Parathyroid adenoma (tissue), 2 donors: ENCODE data around the gene NMBR.
"Not testable (repeated sequence)": the region's sequence is repeated elsewhere in the genome, so short reads cannot be mapped to it uniquely, and the experiment has no call there.

Source experiments
- H2AFZ ChIP-seq: fragments of 300-600 bp; sonication (generic); one replicate; pipeline ENCODE4 v1.7.0; 2017; ENCODE audit warnings: antibody characterized with exemption, mild to moderate bottlenecking
- H3K27ac ChIP-seq: fragments of 300-600 bp; sonication (generic); one replicate; pipeline ENCODE4 v1.7.0; 2017
- H3K27me3 ChIP-seq: fragments of 300-600 bp; sonication (generic); one replicate; pipeline ENCODE4 v1.7.0; 2017; ENCODE audit warnings: low read length; ENCODE audit not compliant: control insufficient read depth, insufficient read depth
- H3K36me3 ChIP-seq: fragments of 300-600 bp; sonication (generic); one replicate; pipeline ENCODE4 v1.7.0; 2017; ENCODE audit warnings: low read length; ENCODE audit not compliant: control insufficient read depth, insufficient read depth
- H3K4me1 ChIP-seq: fragments of 300-600 bp; sonication (generic); one replicate; pipeline ENCODE4 v1.7.0; 2017; ENCODE audit warnings: control low read depth
- H3K4me2 ChIP-seq: fragments of 300-600 bp; sonication (generic); one replicate; pipeline ENCODE4 v1.7.0; 2017; ENCODE audit warnings: low read length
- H3K4me3 ChIP-seq: fragments of 300-600 bp; sonication (generic); one replicate; pipeline ENCODE4 v1.7.0; 2017; ENCODE audit warnings: low read depth, low read length
- H3K79me2 ChIP-seq: fragments of 300-600 bp; sonication (generic); one replicate; pipeline ENCODE4 v1.7.0; 2017; ENCODE audit warnings: control low read depth
- H3K9ac ChIP-seq: fragments of 300-600 bp; sonication (generic); one replicate; pipeline ENCODE4 v1.7.0; 2017; ENCODE audit warnings: mild to moderate bottlenecking
- H3K9me3 ChIP-seq: fragments of 300-600 bp; sonication (generic); one replicate; pipeline ENCODE4 v1.7.0; 2017; ENCODE audit warnings: low read length; ENCODE audit not compliant: control insufficient read depth
- CTCF ChIP-seq: fragments of 300-600 bp; sonication (generic); IDR thresholded peaks from one replicate; pipeline ENCODE4 v1.7.0; 2017; ENCODE audit warnings: antibody characterized with exemption, mild to moderate bottlenecking
- donor health status: primary hyperparathyroidism.

Gene NMBR

GRCh38 chr6:142189057-142189456 is 42.1 kb upstream of the NMBR start:
- Histone ChIP-seq H3K9ac (no peak overlapping the region), H2AFZ (no peak overlapping the region), H3K4me2 (no peak overlapping the region), H3K36me3 (no peaks in the 10 kb centered on the region), H3K27ac (no peak overlapping the region), H3K4me1 (peaks cover 4% of the 10 kb centered on the region), H3K9me3 (no peaks in the 10 kb centered on the region), H3K27me3 (no peaks in the 10 kb centered on the region), H3K4me3 (no peak overlapping the region), H3K79me2 (peaks cover 4% of the 10 kb centered on the region)
- TF ChIP-seq CTCF, result no peak

GRCh38 chr6:142188341-142188740 is 41.4 kb upstream of the NMBR start:
- H3K36me3 ChIP-seq, H3K4me3 ChIP-seq, H3K9ac ChIP-seq, H3K4me2 ChIP-seq, H3K4me1 ChIP-seq, H3K79me2 ChIP-seq, H2AFZ ChIP-seq, H3K27me3 ChIP-seq, H3K27ac ChIP-seq, H3K9me3 ChIP-seq: not testable (repeated sequence)

DNA sequence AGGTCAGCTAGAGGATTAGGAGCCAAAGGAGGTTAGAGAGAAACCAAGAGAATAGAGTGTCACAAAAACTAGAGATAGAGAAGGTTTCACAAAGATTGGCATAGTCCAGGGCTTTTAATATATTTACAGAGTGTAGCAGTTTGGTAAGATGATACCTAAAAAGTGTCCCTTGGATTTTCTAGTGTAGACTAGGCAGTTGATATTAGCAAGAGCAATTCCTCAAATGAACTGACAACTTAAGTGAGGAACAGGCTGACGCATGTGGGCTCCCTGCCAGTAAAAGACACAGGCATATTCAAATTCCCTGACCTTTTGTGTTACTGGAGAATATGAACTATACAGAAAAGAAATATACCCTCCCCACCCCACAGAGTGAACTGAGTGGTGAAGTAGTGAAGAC is 40.3 kb upstream of the NMBR start:
- no peak overlapping the region for H3K4me2 ChIP-seq
- H3K27ac ChIP-seq, result no peak overlapping the region
- no peak overlapping the region for H3K9ac ChIP-seq
- no peak overlapping the region for H3K4me3 ChIP-seq
- H2AFZ ChIP-seq, result no peak overlapping the region
- TF ChIP-seq CTCF, result no peak
- H3K4me1 ChIP-seq, result peaks cover 4% of the 10 kb centered on the region
- H3K36me3 ChIP-seq, result no peaks in the 10 kb centered on the region
- no peaks in the 10 kb centered on the region for H3K9me3 ChIP-seq
- H3K79me2 ChIP-seq, result no peaks in the 10 kb centered on the region
- no peaks in the 10 kb centered on the region for H3K27me3 ChIP-seq

DNA sequence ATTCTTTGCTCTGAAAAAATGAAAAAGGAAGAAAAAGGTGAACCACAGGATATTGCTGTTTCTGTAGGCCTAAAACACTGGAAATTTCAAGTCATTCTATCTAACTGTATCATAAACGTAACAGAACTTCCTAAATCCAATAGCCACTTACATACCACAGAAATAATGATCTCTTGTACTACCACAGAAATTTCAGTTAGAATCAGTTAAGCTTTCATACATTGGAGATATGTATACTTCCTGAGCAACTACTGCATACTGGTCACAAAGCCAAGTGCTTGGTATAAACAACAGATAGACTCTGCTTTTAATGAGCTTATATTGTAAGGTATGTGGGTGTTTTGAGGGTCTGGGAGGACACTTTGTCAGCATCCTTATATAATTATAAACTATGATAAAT is 38.7 kb upstream of the NMBR start:
- Histone ChIP-seq H3K4me2 (no peak overlapping the region), H3K36me3 (no peaks in the 10 kb centered on the region), H3K4me1 (peaks cover 4% of the 10 kb centered on the region), H3K27ac (no peak overlapping the region), H3K79me2 (peaks cover 2% of the 10 kb centered on the region), H3K27me3 (no peaks in the 10 kb centered on the region), H3K9ac (no peak overlapping the region), H3K4me3 (no peak overlapping the region), H2AFZ (no peak overlapping the region), H3K9me3 (no peaks in the 10 kb centered on the region)
- TF ChIP-seq CTCF, result no peak

GRCh38 chr6:142184307-142184706 is 37.4 kb upstream of the NMBR start:
- H3K27me3 ChIP-seq, result no peaks in the 10 kb centered on the region
- H3K4me3 ChIP-seq, result no peak overlapping the region
- no peaks in the 10 kb centered on the region for H3K36me3 ChIP-seq
- no peak overlapping the region for H3K9ac ChIP-seq
- H3K79me2 ChIP-seq, result peaks cover 2% of the 10 kb centered on the region
- no peak overlapping the region for H2AFZ ChIP-seq
- no peak for TF ChIP-seq CTCF
- no peak overlapping the region for H3K27ac ChIP-seq
- H3K9me3 ChIP-seq, result no peaks in the 10 kb centered on the region
- peaks cover 4% of the 10 kb centered on the region for H3K4me1 ChIP-seq
- H3K4me2 ChIP-seq, result no peak overlapping the region
